NB4 (cell line): Measurements from ENCODE around the gene SPTLC3.

Source experiments
- CTCF ChIP-seq: IDR thresholded peaks from one replicate; pipeline ENCODE4 v1.5.1; 2012; ENCODE audit warnings: low read depth, low read length
- MAX ChIP-seq: IDR thresholded peaks from 2 replicates; pipeline ENCODE4 v1.6.1; 2011; ENCODE audit warnings: low read depth, low read length
- POLR2A ChIP-seq: IDR thresholded peaks from 2 replicates; pipeline ENCODE4 v1.6.1; 2011; ENCODE audit warnings: mild to moderate bottlenecking; ENCODE audit not compliant: insufficient read length; ENCODE audit errors: extremely low read depth

GRCh38 chr20:12961725-12962124 lies 47.0 kb upstream of the SPTLC3 start:
- TF ChIP-seq CTCF (no peak), POLR2A (no peak), MAX (no peak)
